Liver (tissue), 9 donors: ENCODE measurements around the gene WDR59. TPM values are rescaled to one million over a fixed set of nuclear protein-coding genes. Genes with fewer than 3 reads are reported as not detected.

Experiments
- DNase-seq: peaks from one replicate; pipeline ENCODE4 v3.0.0-alpha.2; 2017; ENCODE audit warnings: low spot score
- H3K27ac ChIP-seq, 2 donors: one replicate each; pipeline ENCODE4 v1.7.0; 2013; ENCODE audit warnings: inconsistent platforms in 2 of 2, low read length in 2 of 2, control low read depth in 1 of 2, low read depth in 1 of 2, mild to moderate bottlenecking in 1 of 2
- H3K27me3 ChIP-seq, 4 donors: one replicate each; pipeline versions ENCODE4 v1.6.1 to v1.7.0; 2013; ENCODE audit warnings: low read length in 3 of 4, inconsistent platforms in 1 of 4, mild to moderate bottlenecking in 1 of 4, moderate library complexity in 1 of 4; ENCODE audit not compliant: control insufficient read depth in 4 of 4, insufficient read depth in 4 of 4
- H3K36me3 ChIP-seq, 4 donors: one replicate each; pipeline versions ENCODE4 v1.6.1 to v1.7.0; 2013; ENCODE audit warnings: low read length in 3 of 4, mild to moderate bottlenecking in 3 of 4, low read depth in 1 of 4, moderate library complexity in 1 of 4; ENCODE audit not compliant: control insufficient read depth in 4 of 4, insufficient read depth in 3 of 4
- H3K4me1 ChIP-seq, 4 donors: one replicate each; pipeline versions ENCODE4 v1.6.1 to v1.7.0; 2013; ENCODE audit warnings: low read length in 3 of 4, mild to moderate bottlenecking in 3 of 4, moderate library complexity in 1 of 4; ENCODE audit not compliant: control insufficient read depth in 4 of 4, insufficient read depth in 4 of 4
- H3K4me3 ChIP-seq, 3 donors: one replicate each; pipeline versions ENCODE4 v1.6.1 to v1.7.0; 2013; ENCODE audit warnings: low read length in 3 of 3, control low read depth in 1 of 3, low read depth in 1 of 3, mild to moderate bottlenecking in 1 of 3
- H3K9ac ChIP-seq, 2 donors: one replicate each; pipeline ENCODE4 v1.7.0; 2013; ENCODE audit warnings: low read length in 2 of 2, mild to moderate bottlenecking in 2 of 2, moderate library complexity in 2 of 2, control low read depth in 1 of 2, low read depth in 1 of 2
- H3K9me3 ChIP-seq, 4 donors: one replicate each; pipeline versions ENCODE4 v1.6.1 to v1.7.0; 2013; ENCODE audit warnings: low read length in 3 of 4; ENCODE audit not compliant: control insufficient read depth in 4 of 4
- FOXA2 ChIP-seq: IDR thresholded peaks from 2 replicates; pipeline ENCODE4 v1.6.1; 2016; ENCODE audit warnings: antibody characterized with exemption
- HNF4A ChIP-seq, 2 donors: conservative IDR thresholded peaks; 2 replicates each; pipeline ENCODE4 v1.6.1; 2016; ENCODE audit warnings: antibody characterized with exemption in 2 of 2, mild to moderate bottlenecking in 2 of 2
- JUND ChIP-seq, 2 donors: IDR thresholded peaks; 2 replicates each; pipeline ENCODE4 v1.6.1; 2016; ENCODE audit warnings: antibody characterized with exemption in 2 of 2
- NR2F2 ChIP-seq: IDR thresholded peaks from 2 replicates; pipeline ENCODE4 v1.6.1; 2016; ENCODE audit warnings: antibody characterized with exemption
- REST ChIP-seq: IDR thresholded peaks from 2 replicates; pipeline ENCODE4 v1.6.1; 2016; ENCODE audit warnings: antibody characterized with exemption, mild to moderate bottlenecking
- RXRA ChIP-seq, 2 donors: IDR thresholded peaks; 2 replicates each; pipeline ENCODE4 v1.6.1; 2017 to 2018; ENCODE audit warnings: antibody characterized with exemption in 2 of 2, mild to moderate bottlenecking in 1 of 2
- TAF1 ChIP-seq: conservative IDR thresholded peaks from 2 replicates; pipeline ENCODE4 v1.6.1; 2016; ENCODE audit warnings: antibody characterized with exemption, mild to moderate bottlenecking
- YY1 ChIP-seq: IDR thresholded peaks from 2 replicates; pipeline ENCODE4 v1.6.1; 2016; ENCODE audit warnings: antibody characterized with exemption, mild to moderate bottlenecking
- WGBS: extraction: QIAGEN DNeasy Blood & Tissue Kit; methylation state at CpG from one replicate; pipeline ENCODE4 v1.1.7; 2013; 5-methylcytosine and 5-hydroxymethylcytosine counted together
- polyA plus RNA-seq, 2 donors: library from polyadenylated mRNA; stranded (reverse) in 1 of 2; unstranded in 1 of 2; fragments of 200-250 nt in 1 of 2; fragments of >200 nt in 1 of 2; fragmentation: Nextera tagmentation in 1 of 2; extraction: Ambion mirVana in 1 of 2; gene quantifications; one replicate each; pipeline versions ENCODE4 v1.2.1 to v1.2.3, GENCODE V29; 2013 to 2015
- total RNA-seq, 2 donors: library from RNA; depleted of rRNA; stranded (reverse); fragments of >200 nt; gene quantifications; one replicate each; pipeline ENCODE4 v1.2.3, GENCODE V29; 2014
- TF ChIP-seq, protein P1 (sequence below): IDR thresholded peaks from 2 replicates; pipeline ENCODE4 v1.6.1; 2016; ENCODE audit warnings: antibody characterized with exemption
- TF ChIP-seq, protein P2 (sequence below): IDR thresholded peaks from 2 replicates; pipeline ENCODE4 v1.6.1; 2016; ENCODE audit warnings: antibody characterized with exemption
- TF ChIP-seq, protein P3 (sequence below): fragments of 150-350 bp; IDR thresholded peaks from 2 replicates; pipeline ENCODE4 v1.5.1; 2017; ENCODE audit warnings: improper control_type of control experiment, low read depth, low read length; ENCODE audit not compliant: missing input control
- donor health status: healthy.
- donor health status: healthy.
- donor health status: healthy.
- donor health status: healthy.
- donor health status: healthy.

The WDR59 gene
- total and polyA plus RNA-seq, 4 donors: 14.1 to 30.3 (median 23.7) TPM

GRCh38 chr16:74831467-74831866 is 153.5 kb downstream of the WDR59 start:
- 83% methylated on average over 5 of the region's 5 CpGs for WGBS
- H3K27ac ChIP-seq: no peak overlapping the region
- no peak for TF ChIP-seq TAF1
- TF ChIP-seq NR2F2: no peak
- H3K4me3 ChIP-seq: no peak overlapping the region
- H3K36me3 ChIP-seq: no peaks in the 10 kb centered on the region
- H3K4me1 ChIP-seq: no peaks in the 10 kb centered on the region
- H3K9ac ChIP-seq: no peak overlapping the region
- no peaks in the 10 kb centered on the region for H3K27me3 ChIP-seq
- DNase-seq: no peak
- peaks cover 0 to 5% (median 1%) of the 10 kb centered on the region in 4 donors for H3K9me3 ChIP-seq

DNA sequence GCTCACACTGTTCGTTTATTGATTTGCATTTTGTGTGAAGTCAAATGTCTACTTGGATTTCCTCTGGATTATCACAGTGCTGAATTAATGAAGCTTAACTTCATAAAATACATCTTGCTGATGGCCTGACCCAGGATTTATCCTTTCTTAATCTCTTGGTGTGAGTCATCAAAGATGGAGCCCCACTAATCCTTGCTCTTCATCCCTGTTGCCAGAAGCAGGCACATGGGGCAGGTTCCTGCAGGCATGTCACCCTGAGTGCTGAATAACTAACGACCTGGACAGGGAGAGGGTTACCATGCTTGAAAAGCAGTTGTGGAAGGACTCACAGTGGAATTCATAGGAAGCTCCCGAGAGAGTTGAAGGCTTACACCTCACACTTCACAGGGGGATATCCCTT is 154.3 kb downstream of the WDR59 start:
- H3K9me3 ChIP-seq: peaks cover 0 to 5% (median 1%) of the 10 kb centered on the region in 4 donors
- no peak overlapping the region for H3K4me3 ChIP-seq
- no peaks in the 10 kb centered on the region for H3K27me3 ChIP-seq
- no peak for DNase-seq
- WGBS: 70% methylated on average over 3 of the region's 3 CpGs
- no peak overlapping the region for H3K27ac ChIP-seq
- TF ChIP-seq RXRA (IDR thresholded peaks at IDR 0.05): no peak
- TF ChIP-seq NR2F2: no peak
- no peak for TF ChIP-seq REST
- TF ChIP-seq FOXA2: no peak
- no peaks in the 10 kb centered on the region for H3K4me1 ChIP-seq
- H3K36me3 ChIP-seq: no peaks in the 10 kb centered on the region
- no peak overlapping the region for H3K9ac ChIP-seq

- no peaks in the 10 kb centered on the region for H3K36me3 ChIP-seq
- H3K4me1 ChIP-seq: no peaks in the 10 kb centered on the region
- H3K9ac ChIP-seq: no peak overlapping the region
- TF ChIP-seq TAF1 (no peak), JUND (IDR thresholded peaks at IDR 0.05) (no peak), REST (no peak), RXRA (IDR thresholded peaks at IDR 0.05) (no peak), HNF4A (conservative IDR thresholded peaks at IDR 0.05) (no peak), YY1 (no peak)
- TF ChIP-seq, protein P1, sequence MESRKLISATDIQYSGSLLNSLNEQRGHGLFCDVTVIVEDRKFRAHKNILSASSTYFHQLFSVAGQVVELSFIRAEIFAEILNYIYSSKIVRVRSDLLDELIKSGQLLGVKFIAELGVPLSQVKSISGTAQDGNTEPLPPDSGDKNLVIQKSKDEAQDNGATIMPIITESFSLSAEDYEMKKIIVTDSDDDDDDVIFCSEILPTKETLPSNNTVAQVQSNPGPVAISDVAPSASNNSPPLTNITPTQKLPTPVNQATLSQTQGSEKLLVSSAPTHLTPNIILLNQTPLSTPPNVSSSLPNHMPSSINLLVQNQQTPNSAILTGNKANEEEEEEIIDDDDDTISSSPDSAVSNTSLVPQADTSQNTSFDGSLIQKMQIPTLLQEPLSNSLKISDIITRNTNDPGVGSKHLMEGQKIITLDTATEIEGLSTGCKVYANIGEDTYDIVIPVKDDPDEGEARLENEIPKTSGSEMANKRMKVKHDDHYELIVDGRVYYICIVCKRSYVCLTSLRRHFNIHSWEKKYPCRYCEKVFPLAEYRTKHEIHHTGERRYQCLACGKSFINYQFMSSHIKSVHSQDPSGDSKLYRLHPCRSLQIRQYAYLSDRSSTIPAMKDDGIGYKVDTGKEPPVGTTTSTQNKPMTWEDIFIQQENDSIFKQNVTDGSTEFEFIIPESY: no peak
- TF ChIP-seq, protein P2, sequence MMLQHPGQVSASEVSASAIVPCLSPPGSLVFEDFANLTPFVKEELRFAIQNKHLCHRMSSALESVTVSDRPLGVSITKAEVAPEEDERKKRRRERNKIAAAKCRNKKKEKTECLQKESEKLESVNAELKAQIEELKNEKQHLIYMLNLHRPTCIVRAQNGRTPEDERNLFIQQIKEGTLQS: no peak
- TF ChIP-seq, protein P3, sequence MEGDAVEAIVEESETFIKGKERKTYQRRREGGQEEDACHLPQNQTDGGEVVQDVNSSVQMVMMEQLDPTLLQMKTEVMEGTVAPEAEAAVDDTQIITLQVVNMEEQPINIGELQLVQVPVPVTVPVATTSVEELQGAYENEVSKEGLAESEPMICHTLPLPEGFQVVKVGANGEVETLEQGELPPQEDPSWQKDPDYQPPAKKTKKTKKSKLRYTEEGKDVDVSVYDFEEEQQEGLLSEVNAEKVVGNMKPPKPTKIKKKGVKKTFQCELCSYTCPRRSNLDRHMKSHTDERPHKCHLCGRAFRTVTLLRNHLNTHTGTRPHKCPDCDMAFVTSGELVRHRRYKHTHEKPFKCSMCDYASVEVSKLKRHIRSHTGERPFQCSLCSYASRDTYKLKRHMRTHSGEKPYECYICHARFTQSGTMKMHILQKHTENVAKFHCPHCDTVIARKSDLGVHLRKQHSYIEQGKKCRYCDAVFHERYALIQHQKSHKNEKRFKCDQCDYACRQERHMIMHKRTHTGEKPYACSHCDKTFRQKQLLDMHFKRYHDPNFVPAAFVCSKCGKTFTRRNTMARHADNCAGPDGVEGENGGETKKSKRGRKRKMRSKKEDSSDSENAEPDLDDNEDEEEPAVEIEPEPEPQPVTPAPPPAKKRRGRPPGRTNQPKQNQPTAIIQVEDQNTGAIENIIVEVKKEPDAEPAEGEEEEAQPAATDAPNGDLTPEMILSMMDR: no peak
- no peak overlapping the region for H3K27ac ChIP-seq
- DNase-seq: no peak
- 53% methylated on average over 5 of the region's 5 CpGs for WGBS
- H3K4me3 ChIP-seq: no peak overlapping the region
- peaks cover 0 to 5% (median 1%) of the 10 kb centered on the region in 4 donors for H3K9me3 ChIP-seq
- H3K27me3 ChIP-seq: no peaks in the 10 kb centered on the region
These were observed 155.3 kb downstream of the WDR59 start for GRCh38 chr16:74829637-74830036.
